SK-MEL-5 (cell line): ENCODE measurements around the gene AMPD2. TPM values are rescaled to one million over a fixed set of nuclear protein-coding genes. Genes with fewer than 3 reads are reported as not detected.

Source experiments
- DNase-seq: peaks from one replicate; pipeline ENCODE4 v3.0.0-alpha.2; 2016; ENCODE audit warnings: low read depth, low spot score
- in situ Hi-C: cut with HindIII; loops from 2 replicates; pipeline ENCODE4 v1.10.0; 2016; ENCODE audit warnings: low sequenced_read_pairs, high pct_unique_total_duplicates, low pct_unique_long_range_greater_than_20kb
- total RNA-seq: library from RNA; depleted of rRNA; stranded (reverse); fragments of >200 nt; shearing (Covaris generic); gene quantifications from 2 replicates; pipeline ENCODE4 v1.2.3, GENCODE V29; 2014

AMPD2 gene
- total RNA-seq, 1 experiment from 2014 or later, result 31.9 TPM

DNA sequence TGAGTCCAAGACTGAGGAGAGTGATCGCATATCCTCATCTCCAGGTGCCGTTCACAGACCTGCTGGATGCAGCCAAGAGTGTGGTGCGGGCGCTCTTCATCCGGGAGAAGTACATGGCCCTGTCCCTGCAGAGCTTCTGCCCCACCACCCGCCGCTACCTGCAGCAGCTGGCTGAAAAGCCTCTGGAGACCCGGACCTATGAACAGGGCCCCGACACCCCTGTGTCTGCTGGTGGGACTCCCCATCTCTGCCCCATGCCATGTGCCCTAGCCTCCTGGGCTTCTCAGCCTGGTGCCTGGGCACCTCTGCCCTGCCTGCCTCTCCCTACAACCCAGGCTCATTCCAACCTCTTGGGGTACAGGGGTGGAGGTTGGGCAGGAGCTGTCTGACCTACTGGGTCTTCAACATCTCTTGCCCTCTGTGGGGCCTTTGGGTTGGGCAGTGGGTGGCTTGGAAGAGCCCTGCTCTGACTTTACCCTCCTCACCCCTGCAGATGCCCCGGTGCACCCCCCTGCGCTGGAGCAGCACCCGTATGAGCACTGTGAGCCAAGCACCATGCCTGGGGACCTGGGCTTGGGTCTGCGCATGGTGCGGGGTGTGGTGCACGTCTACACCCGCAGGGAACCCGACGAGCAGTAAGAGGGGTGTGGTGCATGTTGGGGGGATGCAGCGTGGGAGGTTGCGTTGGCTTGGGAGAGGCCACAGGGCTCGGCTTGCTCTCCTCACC lies 7.2 kb downstream of the AMPD2 start:
- no peak for DNase-seq
- in situ Hi-C loops, result no loop called here

DNA sequence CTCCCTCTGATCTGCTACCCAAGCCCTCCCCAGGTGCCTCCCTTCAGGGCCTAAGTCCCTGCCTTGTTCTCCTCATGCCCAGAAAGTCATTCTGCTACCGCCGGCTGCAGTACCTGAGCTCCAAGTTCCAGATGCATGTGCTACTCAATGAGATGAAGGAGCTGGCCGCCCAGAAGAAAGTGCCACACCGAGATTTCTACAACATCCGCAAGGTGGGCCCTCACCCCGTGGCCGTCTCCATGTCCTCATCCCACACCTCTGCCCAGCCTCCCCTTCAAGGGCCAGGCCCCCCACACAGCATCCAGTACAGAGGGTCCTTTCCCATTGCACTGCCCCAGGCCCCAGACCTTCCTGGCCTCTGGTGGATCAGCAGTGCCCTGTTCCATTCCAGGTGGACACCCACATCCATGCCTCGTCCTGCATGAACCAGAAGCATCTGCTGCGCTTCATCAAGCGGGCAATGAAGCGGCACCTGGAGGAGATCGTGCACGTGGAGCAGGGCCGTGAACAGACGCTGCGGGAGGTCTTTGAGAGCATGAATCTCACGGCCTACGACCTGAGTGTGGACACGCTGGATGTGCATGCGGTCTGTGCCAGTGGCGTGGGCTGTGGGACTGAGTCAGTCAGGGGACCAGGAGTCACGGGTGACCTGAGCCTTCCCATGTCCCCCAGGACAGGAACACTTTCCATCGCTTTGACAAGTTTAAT lies 8.2 kb downstream of the AMPD2 start:
- DNase-seq, result no peak
- in situ Hi-C loops, result no loop called here

DNA sequence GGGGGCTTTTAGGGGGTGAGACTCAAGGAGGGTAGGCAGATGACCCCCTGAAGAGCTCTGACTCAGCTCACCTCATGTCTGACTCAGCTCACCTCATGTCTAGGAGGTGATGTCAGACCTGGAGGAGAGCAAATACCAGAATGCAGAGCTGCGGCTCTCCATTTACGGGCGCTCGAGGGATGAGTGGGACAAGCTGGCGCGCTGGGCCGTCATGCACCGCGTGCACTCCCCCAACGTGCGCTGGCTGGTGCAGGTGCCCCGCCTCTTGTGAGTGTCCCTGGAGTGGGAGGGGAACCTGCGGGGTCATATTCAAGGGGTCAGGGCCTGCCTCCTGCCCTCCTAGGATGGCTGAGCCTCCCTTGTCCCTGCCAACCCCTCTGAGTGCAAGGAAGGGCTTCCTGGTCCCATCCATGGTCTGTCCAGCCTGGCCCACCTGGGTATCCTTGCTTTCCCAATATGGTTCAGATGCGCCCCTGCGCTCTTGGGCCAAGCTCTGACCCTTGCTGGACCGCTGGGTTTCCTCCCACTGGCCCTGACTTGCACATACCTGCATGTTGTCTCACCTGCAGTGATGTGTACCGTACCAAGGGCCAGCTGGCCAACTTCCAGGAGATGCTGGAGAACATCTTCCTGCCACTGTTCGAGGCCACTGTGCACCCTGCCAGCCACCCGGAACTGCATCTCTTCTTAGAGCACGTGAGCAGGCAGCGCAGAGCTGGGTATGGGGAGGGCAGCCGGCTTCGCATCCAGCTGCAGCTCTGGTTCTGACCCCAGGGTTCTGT lies 9.1 kb downstream of the AMPD2 start:
- in situ Hi-C loops, result no loop called here
- DNase-seq, result no peak

DNA sequence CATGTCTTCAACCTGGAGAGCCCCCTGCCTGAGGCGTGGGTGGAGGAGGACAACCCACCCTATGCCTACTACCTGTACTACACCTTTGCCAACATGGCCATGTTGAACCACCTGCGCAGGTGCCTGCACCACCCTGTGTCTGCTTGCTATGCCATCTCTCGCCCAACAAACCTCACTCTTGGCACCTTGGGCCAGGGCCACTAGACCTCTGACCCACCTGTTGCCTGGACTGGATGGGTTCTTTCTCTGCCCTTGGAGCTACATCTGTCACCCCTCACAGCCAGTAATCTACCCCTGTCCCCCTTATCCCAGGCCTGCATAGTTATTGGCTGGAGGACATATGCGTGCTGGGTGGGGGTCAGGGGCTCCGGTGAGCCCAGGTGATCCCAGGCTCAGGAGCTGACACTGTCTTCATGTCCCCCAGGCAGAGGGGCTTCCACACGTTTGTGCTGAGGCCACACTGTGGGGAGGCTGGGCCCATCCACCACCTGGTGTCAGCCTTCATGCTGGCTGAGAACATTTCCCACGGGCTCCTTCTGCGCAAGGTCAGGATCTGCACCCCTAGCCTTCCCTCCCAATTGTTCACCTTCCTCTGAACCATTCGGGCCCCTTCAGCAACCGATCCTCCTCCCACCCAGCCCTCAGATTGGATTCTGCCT lies 9.9 kb downstream of the AMPD2 start:
- in situ Hi-C loops, result no loop called here
- DNase-seq, result no peak

DNA sequence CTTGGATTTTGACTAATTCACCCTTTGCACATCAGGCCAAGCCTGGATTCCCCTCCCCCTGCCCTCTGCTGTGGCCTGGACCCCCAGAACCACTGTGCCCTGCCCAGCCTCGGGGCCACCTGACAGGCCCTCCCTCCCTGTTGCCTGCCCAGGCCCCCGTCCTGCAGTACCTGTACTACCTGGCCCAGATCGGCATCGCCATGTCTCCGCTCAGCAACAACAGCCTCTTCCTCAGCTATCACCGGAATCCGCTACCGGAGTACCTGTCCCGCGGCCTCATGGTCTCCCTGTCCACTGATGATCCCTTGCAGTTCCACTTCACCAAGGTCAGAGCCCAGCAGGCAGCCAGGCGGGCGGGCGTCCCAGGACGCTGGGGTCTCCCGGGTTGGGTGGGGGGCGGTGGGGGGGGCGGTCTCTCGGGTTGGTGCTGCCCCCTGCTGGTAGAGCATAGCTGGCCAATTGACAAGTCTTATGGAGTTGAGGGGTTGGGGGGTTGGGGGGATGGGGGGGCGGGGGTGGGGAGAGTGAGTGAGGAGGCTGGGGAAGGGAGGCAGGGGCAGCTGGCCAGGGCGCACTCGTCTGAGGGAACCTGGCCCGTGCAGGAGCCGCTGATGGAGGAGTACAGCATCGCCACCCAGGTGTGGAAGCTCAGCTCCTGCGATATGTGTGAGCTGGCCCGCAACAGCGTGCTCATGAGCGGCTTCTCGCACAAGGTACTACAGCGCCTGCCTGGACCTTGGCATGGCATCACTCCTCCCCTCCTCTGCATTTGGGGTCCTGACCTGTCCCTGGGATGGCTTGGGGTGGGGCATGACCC lies 10.7 kb downstream of the AMPD2 start:
- peak; percentile 20 for DNase-seq
- in situ Hi-C loops, result no loop called here

DNA sequence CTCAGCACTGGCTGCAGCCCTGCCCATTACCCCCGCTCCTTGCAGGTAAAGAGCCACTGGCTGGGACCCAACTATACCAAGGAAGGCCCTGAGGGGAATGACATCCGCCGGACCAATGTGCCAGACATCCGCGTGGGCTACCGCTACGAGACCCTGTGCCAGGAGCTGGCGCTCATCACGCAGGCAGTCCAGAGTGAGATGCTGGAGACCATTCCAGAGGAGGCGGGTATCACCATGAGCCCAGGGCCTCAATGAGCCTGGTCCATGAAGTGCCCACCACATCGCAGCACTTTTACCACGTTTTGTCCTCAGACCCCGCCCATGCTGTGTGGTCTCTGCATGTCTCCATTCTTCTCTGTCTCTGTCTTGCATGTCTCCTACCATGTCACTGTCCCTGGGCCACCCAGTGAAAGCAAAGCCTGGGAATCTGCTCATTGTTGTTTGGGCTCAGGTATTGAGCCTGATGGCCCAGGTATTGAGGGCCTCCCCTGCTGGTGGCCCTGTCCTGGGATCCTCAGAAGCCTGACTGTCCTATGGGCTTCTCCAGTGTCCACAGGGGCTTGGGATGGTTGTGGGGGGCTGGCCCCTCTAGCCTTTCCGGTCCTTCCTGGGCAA lies 11.4 kb downstream of the AMPD2 start:
- DNase-seq, result no peak
- in situ Hi-C loops, result no loop called here

DNA sequence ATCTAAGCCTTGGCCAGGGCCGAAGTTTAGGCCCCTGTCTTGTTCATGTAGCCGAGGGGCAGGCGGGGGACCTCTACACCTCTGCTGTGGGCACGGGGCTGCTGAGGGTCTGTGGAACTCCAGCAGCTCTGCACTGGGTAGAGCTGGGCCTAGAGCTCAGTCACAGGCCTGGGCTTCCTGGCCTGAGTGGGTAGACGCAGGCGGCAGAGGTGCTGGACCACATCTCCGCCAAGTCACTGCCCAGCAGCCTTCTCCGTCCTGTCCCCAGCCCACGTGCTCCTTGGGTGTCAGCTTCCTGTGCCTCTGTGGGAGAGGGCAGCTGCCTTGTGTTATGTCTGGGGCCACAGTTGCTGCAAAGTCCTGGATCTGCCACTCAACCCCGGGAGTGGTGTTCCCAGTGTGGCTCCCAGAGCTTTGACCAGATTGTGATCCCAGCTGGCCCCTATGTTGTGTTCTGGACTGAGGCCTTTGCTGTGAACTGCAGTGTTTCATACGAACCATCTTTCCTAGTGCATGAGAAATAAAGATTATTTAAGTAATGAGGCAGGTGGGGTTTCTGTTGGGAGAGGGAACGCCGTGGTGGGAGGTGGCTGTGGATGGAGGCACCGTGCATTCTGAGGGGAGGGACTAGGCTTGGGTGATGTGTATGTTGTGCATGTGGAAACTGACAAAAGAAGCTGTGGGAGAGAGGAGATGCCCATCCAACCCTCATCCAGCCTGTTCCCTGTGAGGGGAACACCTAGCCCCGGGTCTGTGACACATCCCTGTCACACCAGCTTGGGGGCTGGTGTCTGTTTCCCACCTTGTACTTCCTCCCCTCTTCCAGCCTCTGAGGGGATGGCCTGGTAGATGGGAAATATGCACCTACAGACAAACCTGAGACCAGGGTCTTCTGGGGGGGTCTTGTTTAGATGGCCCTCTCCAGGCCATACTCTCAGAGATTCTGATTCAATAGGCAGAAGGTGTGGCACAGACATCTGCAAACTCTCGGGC lies 12.2 kb downstream of the AMPD2 start:
- no peak for DNase-seq
- in situ Hi-C loops, result no loop called here

DNA sequence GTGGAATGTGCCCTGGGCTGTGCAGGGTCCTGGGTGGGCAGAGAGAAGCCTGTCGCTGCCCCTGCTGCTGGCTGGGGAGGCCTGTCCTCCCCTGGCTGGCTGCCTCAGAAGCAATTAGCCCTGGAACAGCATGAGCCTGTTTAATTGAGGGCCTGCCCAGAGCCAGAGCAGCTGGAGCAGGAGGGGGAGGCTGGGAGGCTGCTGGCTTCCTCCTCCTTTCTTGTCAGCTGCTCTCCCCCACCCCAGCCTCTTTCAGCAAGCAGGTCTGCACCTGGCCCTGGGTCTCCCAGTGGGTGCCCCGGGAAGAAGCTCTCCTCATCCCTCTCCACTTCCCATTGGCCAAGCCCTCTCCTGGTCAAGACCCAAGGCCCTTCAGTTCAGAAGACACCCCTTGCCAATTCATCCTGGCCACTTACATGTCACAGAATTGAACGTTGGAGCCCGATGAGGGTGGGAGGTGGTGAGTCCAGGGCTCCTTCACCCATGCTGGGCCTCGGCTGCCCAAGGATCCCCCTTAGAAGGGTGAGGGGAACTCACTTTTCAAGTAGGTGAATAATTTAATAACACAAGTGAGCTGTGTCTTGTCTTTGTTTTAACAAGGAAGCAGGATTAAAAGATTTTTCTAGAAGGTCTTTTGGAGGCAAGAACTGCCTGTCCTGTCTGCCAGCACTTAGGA lies 13.2 kb downstream of the AMPD2 start:
- DNase-seq, result no peak
- in situ Hi-C loops, result no loop called here

DNA sequence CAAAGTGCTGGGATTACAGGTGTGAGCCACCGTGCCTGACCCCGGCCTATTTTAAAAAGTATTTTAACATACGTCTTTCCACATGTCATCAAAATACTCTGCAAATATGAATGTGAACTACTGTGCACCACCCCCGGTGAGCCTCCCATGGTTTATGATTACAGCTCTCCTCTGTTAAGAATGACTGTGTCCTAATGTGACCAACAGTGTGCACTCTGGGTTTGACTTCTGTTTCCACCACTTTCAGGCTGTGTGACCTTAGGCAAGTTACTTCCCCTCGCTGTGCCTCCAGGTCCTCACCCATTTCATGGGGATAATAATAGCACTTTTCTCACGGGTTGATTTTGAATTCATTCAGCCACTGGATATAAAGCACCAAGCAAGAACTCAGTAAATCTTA lies 14.7 kb downstream of the AMPD2 start:
- DNase-seq, result no peak
- in situ Hi-C loops, result no loop called here

DNA sequence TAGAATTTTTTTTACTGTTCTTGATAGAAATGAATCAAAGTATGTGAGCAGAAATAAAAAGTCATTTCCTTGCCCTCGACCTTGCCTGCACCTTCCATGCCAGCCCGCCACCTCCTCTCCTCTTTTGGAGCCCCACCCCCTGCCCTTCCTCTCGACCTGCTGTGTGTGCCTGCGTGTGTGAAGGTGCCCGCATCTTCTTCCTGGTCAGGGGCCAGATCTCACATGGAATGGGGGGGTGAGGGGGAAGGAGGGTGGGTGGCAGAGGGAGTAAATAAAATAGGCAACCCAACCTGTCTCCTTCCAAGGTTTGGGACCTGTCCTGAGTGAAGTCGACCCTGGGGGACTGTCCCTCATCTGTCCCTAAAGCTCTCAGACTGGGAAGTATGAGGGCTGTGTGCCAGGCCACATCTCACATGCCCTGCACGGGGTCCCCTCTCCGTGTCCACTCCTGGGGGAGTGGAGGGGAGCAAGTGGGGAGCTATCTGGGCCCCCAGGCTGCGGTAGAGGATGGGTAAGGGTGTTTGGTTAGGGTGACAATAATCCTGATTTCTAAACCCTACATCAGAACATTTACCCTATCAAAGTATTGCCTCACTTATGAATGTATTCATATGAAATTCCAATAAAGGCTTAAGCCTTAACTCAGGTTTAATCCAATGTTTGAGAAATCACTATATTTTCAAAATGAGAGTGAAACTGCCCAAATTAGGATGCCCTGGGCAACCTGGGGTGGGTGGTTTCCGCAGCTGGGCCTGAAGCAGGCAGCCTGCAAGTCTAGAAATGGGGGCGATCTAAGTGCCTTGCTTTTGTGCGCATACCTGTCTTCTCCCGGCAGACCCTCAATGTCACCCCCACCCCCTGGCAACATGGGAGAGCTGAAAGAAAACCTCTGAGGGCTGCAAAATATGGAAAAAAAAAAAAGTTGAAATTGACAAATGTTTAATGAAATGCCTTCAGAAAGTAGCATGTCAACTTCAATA lies 15.4 kb downstream of the AMPD2 start:
- no peak for DNase-seq
- in situ Hi-C loops, result no loop called here

DNA sequence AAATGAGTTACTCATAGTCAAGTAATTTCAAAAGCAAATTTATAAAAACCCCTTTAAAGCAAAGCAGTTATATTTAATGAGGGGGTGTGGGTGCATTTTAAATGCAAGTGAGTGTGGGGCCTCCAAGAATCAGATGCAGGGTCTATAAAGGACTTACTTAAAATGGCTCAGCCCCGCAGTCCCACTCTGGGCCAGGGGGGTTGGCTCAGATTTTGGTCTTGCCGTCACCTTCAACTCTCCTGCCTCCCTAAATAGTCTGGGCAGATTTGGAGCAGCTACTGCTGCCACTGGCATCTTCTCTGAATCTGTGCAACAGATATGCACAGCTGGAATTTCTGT lies 16.2 kb downstream of the AMPD2 start:
- DNase-seq, result no peak
- in situ Hi-C loops, result no loop called here

DNA sequence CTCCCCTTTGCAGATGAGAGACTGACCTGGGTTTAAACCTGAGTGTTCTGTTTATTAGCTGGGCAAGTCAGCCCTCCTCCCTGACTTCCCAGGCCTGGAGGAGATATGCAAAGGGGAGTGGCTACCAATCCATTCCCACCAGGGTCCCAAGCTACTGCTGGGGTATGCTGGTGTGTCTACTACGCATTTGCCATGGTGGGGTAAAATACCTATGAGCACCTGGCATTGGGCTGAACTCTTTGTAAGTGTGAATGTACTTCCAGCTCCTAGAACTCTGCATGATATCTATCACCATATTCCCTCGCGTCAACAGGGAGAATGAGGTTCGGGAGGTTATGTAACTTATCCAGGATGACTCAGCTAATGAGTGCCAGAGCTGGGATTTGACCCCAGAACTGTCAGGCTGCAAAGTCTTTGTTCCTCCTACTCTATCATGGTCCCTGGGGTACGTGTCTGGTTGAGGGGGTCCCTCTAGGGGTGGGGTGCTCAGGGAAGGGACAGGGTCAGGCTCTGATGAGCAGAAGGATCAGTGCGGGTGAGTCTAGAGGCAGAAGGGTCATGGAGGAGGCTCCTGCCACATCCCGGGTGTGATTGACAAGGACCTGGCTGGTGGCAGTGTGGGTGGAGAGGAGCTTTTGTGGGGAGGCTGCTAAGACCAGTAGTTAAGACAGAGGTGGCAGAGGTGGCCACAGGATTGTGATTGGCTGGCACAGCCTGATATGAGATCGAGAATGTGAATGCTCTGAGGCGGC lies 16.7 kb downstream of the AMPD2 start:
- no peak for DNase-seq
- in situ Hi-C loops, result no loop called here

DNA sequence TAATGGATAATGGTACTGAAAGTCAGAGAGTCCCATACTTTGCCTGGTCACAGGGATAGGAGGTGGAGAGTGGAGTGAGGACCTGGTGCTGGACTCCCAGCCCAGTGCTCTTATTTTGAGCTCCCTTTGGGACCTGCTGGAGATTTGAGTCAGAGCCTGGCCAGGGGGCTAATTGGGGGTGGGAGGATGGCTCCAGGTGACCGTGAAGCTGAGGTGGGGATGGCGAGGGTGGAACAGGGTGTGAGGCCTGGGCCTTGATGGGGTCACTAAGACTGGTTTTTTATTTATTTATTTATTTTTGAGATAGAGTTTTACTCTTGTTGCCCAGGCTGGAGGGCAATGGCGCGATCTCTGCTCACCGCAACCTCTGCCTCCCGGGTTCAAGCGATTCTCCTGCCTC lies 17.8 kb downstream of the AMPD2 start:
- in situ Hi-C loops, result no loop called here
- no peak for DNase-seq
